Fibroblast of peridontal ligament (primary cell): Measurements from ENCODE around the gene LRP2.

Experiments used
- DNase-seq: peaks from one replicate; pipeline ENCODE4 v3.0.0-alpha.2; 2010; ENCODE audit errors: extremely low read depth

The LRP2 gene

GRCh38 chr2:169240405-169240804 lies 121.9 kb downstream of the LRP2 start:
- DNase-seq: no peak

- no peak for DNase-seq
Observed at GRCh38 chr2:169237939-169238338, 124.4 kb downstream of the LRP2 start.

- peak; percentile 2 for DNase-seq
Observed at GRCh38 chr2:169237286-169237685, 125.0 kb downstream of the LRP2 start.

- DNase-seq: no peak
Observed at GRCh38 chr2:169232551-169233154, 129.7 kb downstream of the LRP2 start.

GRCh38 chr2:169230204-169230603 lies 132.1 kb downstream of the LRP2 start:
- DNase-seq: no peak

- DNase-seq: no peak
Observed at GRCh38 chr2:169229590-169229989, 132.7 kb downstream of the LRP2 start.

- no peak for DNase-seq
Observed at GRCh38 chr2:169225906-169226305, 136.4 kb downstream of the LRP2 start.

GRCh38 chr2:169225233-169225750 lies 137.0 kb downstream of the LRP2 start:
- no peak for DNase-seq

- DNase-seq: no peak
Observed at GRCh38 chr2:169222665-169223064, 139.7 kb downstream of the LRP2 start.

- DNase-seq: peak; percentile 8
Observed at GRCh38 chr2:169221745-169222369, 140.5 kb downstream of the LRP2 start.

- DNase-seq: no peak
Observed at GRCh38 chr2:169210917-169211316, 151.4 kb downstream of the LRP2 start.

GRCh38 chr2:169208026-169208425 lies 154.3 kb downstream of the LRP2 start:
- no peak for DNase-seq

- no peak for DNase-seq
Observed at GRCh38 chr2:169205176-169205575, 157.2 kb downstream of the LRP2 start.

- no peak for DNase-seq
Observed at GRCh38 chr2:169203952-169204351, 158.4 kb downstream of the LRP2 start.

- DNase-seq: no peak
Observed at GRCh38 chr2:169200756-169201155, 161.6 kb downstream of the LRP2 start.

GRCh38 chr2:169193618-169194017 lies 168.7 kb downstream of the LRP2 start:
- DNase-seq: no peak

- no peak for DNase-seq
Observed at GRCh38 chr2:169190197-169190775, 172.0 kb downstream of the LRP2 start.

GRCh38 chr2:169189132-169189531 lies 173.2 kb downstream of the LRP2 start:
- DNase-seq: no peak

- no peak for DNase-seq
Observed at GRCh38 chr2:169185711-169186110, 176.6 kb downstream of the LRP2 start.

- DNase-seq: no peak
Observed at GRCh38 chr2:169184074-169184473, 178.3 kb downstream of the LRP2 start.

- DNase-seq: no peak
Observed at GRCh38 chr2:169182573-169182972, 179.8 kb downstream of the LRP2 start.

GRCh38 chr2:169178804-169179390 lies 183.4 kb downstream of the LRP2 start:
- DNase-seq: no peak

- DNase-seq: no peak
Observed at GRCh38 chr2:169178364-169178763, 184.0 kb downstream of the LRP2 start.
